Measurements from ENCODE around the gene TEAD4.
A peak's percentile ranks its signal among the peaks of the same experiment; 100 is the strongest.

The TEAD4 gene

GRCh38 chr12:2959192-2959504 lies at the start of gene TEAD4:
Gene TEAD4, plus strand, starts transcription at chr12:2959397.
- DNase-seq: peak; percentile 15

- DNase-seq: no peak
Measured at GRCh38 chr12:2912216-2912575, 47.0 kb upstream of the TEAD4 start.

GRCh38 chr12:2919249-2919648 lies 39.9 kb upstream of the TEAD4 start:
- no peak for DNase-seq

- DNase-seq: no peak
Measured at GRCh38 chr12:2922329-2922728, 36.9 kb upstream of the TEAD4 start.

GRCh38 chr12:2923057-2923456 lies 36.1 kb upstream of the TEAD4 start:
- no peak for DNase-seq

GRCh38 chr12:2924019-2924418 lies 35.2 kb upstream of the TEAD4 start:
- DNase-seq: no peak

- no peak for DNase-seq
Measured at GRCh38 chr12:2925322-2925995, 33.7 kb upstream of the TEAD4 start.

- no peak for DNase-seq
Measured at GRCh38 chr12:2930865-2931264, 28.3 kb upstream of the TEAD4 start.

- DNase-seq: no peak
Measured at GRCh38 chr12:2933586-2933985, 25.6 kb upstream of the TEAD4 start.

- no peak for DNase-seq
Measured at GRCh38 chr12:2934371-2934770, 24.8 kb upstream of the TEAD4 start.

GRCh38 chr12:2936301-2936700 lies 22.9 kb upstream of the TEAD4 start:
- DNase-seq: no peak

- no peak for DNase-seq
Measured at GRCh38 chr12:2937500-2937899, 21.7 kb upstream of the TEAD4 start.

- no peak for DNase-seq
Measured at GRCh38 chr12:2939191-2939590, 20.0 kb upstream of the TEAD4 start.

- DNase-seq: no peak
Measured at GRCh38 chr12:2940564-2940963, 18.6 kb upstream of the TEAD4 start.

GRCh38 chr12:2941524-2941923 lies 17.7 kb upstream of the TEAD4 start:
- DNase-seq: no peak

- no peak for DNase-seq
Measured at GRCh38 chr12:2944401-2945047, 14.7 kb upstream of the TEAD4 start.

- no peak for DNase-seq
Measured at GRCh38 chr12:2949411-2949810, 9.8 kb upstream of the TEAD4 start.

- DNase-seq: no peak
Measured at GRCh38 chr12:2955888-2956287, 3.3 kb upstream of the TEAD4 start.

GRCh38 chr12:2957816-2958431 lies 1.3 kb upstream of the TEAD4 start:
- DNase-seq: no peak

- DNase-seq: peak; percentile 32
Measured at GRCh38 chr12:2958432-2959191, 585 bp upstream of the TEAD4 start.

- DNase-seq: no peak
Measured at GRCh38 chr12:2959505-2960389, 550 bp downstream of the TEAD4 start.

- DNase-seq: no peak
Measured at GRCh38 chr12:2960390-2960956, 1.3 kb downstream of the TEAD4 start.

Data from DMS 273 treated with DMSO at 0.1 percent for 48 hours (cell line).